Testis (tissue), 3 donors: ENCODE measurements around the gene SMARCD1. TPM values are rescaled to one million over a fixed set of nuclear protein-coding genes. Genes with fewer than 3 reads are reported as not detected.

ENCODE experiments used
- DNase-seq: peaks from one replicate; pipeline ENCODE4 v3.0.0-alpha.2; 2019
- H3K27ac ChIP-seq, 2 donors: fragments of 200-600 bp; sonication (generic); one replicate each; pipeline ENCODE4 v1.5.1; 2019
- H3K27me3 ChIP-seq: fragments of 200-600 bp; sonication (generic); one replicate; pipeline ENCODE4 v1.5.1; 2019
- H3K36me3 ChIP-seq: fragments of 200-600 bp; sonication (generic); one replicate; pipeline ENCODE4 v1.5.1; 2017; ENCODE audit warnings: low read depth; ENCODE audit errors: missing control alignments
- H3K4me1 ChIP-seq: fragments of 200-600 bp; sonication (generic); one replicate; pipeline ENCODE4 v1.5.1; 2019
- H3K4me3 ChIP-seq, 2 donors: fragments of 200-600 bp; sonication (generic); one replicate each; pipeline ENCODE4 v1.5.1; 2017 to 2019
- H3K9me3 ChIP-seq: fragments of 200-600 bp; sonication (generic); one replicate; pipeline ENCODE4 v1.5.1; 2017
- CTCF ChIP-seq, 3 experiments: fragments of 450-650 bp in 2 of 3; fragments of 200-600 bp in 1 of 3; sonication (generic) in 1 of 3; IDR thresholded peaks; one replicate each; pipeline ENCODE4 v1.5.1; 2016 to 2019; ENCODE audit warnings: antibody characterized with exemption in 3 of 3, mild to moderate bottlenecking in 2 of 3, moderate library complexity in 1 of 3
- POLR2A ChIP-seq: fragments of 450-650 bp; IDR thresholded peaks from one replicate; pipeline ENCODE4 v1.6.1; 2017; ENCODE audit warnings: antibody characterized with exemption, mild to moderate bottlenecking, moderate library complexity
- WGBS, 2 donors: methylation state at CpG; one replicate each; pipeline ENCODE4 v1.1.5; 2018; 5-methylcytosine and 5-hydroxymethylcytosine counted together
- intact Hi-C: fragments of 100-400 bp; cut with DNase I; formaldehyde crosslinking; loops from one replicate; pipeline ENCODE4 v1.15.1; 2023; ENCODE audit warnings: low total_unique reads
- polyA plus RNA-seq: library from polyadenylated mRNA; stranded (reverse); fragments of 350-450 nt; fragmentation: Illumina TruSeq; extraction: RNeasy Lipid Tissue Mini Kit (QIAGEN cat#74804); gene quantifications from one replicate; pipeline ENCODE4 v1.2.3, GENCODE V29; 2014; ENCODE audit warnings: low read depth, low replicate concordance; ENCODE audit not compliant: insufficient read depth
- total RNA-seq, 2 donors: library from RNA; depleted of rRNA; stranded (reverse); fragments of >200 nt; gene quantifications; one replicate each; pipeline ENCODE4 v1.2.3, GENCODE V29; 2016

The SMARCD1 gene
- total and polyA plus RNA-seq, 3 donors from 2014 or later, result 67.3 to 99.0 (median 87.6) TPM

GRCh38 chr12:50051101-50051806, 33.9 kb upstream of the SMARCD1 start:
- intact Hi-C loops, result no loop called here
- H3K27me3 ChIP-seq, result no peaks in the 10 kb centered on the region
- H3K4me3 ChIP-seq, result peak overlapping the region; percentile 31 to 37
- peaks cover 9% of the 10 kb centered on the region for H3K4me1 ChIP-seq
- DNase-seq, result no peak
- no peak overlapping the region for H3K27ac ChIP-seq
- TF ChIP-seq CTCF (IDR thresholded peaks at IDR 0.05) (no peak), POLR2A (no peak)
- WGBS, 2 donors, result 50 to 56% methylated on average over 13 to 14 of the region's 14 CpGs
- no peaks in the 10 kb centered on the region for H3K9me3 ChIP-seq
- no peaks in the 10 kb centered on the region for H3K36me3 ChIP-seq

GRCh38 chr12:50052544-50052943, 32.6 kb upstream of the SMARCD1 start:
- intact Hi-C loops, result no loop called here
- no peak for DNase-seq
- Histone ChIP-seq H3K27me3 (no peaks in the 10 kb centered on the region), H3K27ac (no peak overlapping the region), H3K9me3 (no peaks in the 10 kb centered on the region), H3K4me3 (no peak overlapping the region), H3K36me3 (no peaks in the 10 kb centered on the region), H3K4me1 (peaks cover 19% of the 10 kb centered on the region)
- no peak for TF ChIP-seq CTCF (IDR thresholded peaks at IDR 0.05)
- no peak for TF ChIP-seq POLR2A

GRCh38 chr12:50052964-50053363, 32.2 kb upstream of the SMARCD1 start:
- Histone ChIP-seq H3K4me3 (no peak overlapping the region), H3K9me3 (no peaks in the 10 kb centered on the region), H3K36me3 (no peaks in the 10 kb centered on the region), H3K27me3 (no peaks in the 10 kb centered on the region), H3K4me1 (peaks cover 21% of the 10 kb centered on the region), H3K27ac (no peak overlapping the region)
- TF ChIP-seq CTCF (IDR thresholded peaks at IDR 0.05) (no peak), POLR2A (no peak)
- no peak for DNase-seq
- intact Hi-C loops, result no loop called here
- 79 to 88% methylated on average over 5 to 7 of the region's 7 CpGs for WGBS, 2 donors

GRCh38 chr12:50053583-50053982, 31.6 kb upstream of the SMARCD1 start:
- 75 to 88% methylated on average over 1 of the region's 1 CpG for WGBS, 2 donors
- intact Hi-C loops, result no loop called here
- DNase-seq, result no peak
- no peak for TF ChIP-seq CTCF (IDR thresholded peaks at IDR 0.05)
- no peak for TF ChIP-seq POLR2A
- no peak overlapping the region for H3K27ac ChIP-seq
- H3K36me3 ChIP-seq, result no peaks in the 10 kb centered on the region
- H3K4me3 ChIP-seq, result no peak overlapping the region
- no peaks in the 10 kb centered on the region for H3K9me3 ChIP-seq
- H3K27me3 ChIP-seq, result no peaks in the 10 kb centered on the region
- H3K4me1 ChIP-seq, result peaks cover 23% of the 10 kb centered on the region
